Smooth muscle cell (in vitro differentiated cells): ENCODE measurements around the gene RANBP3. TPM values are rescaled to one million over a fixed set of nuclear protein-coding genes. Genes with fewer than 3 reads are reported as not detected.

ENCODE experiments used
- DNase-seq: peaks from one replicate; lab custom pipeline; 2025; ENCODE audit not compliant: unreplicated experiment; lab: John Stamatoyannopoulos, UW
- H2AFZ ChIP-seq: fragments of 200-600 bp; sonication (generic); 2 replicates; pipeline ENCODE4 v1.6.0; 2016; ENCODE audit warnings: antibody characterized with exemption, low read depth, mild to moderate bottlenecking
- H3F3A ChIP-seq: fragments of 200-600 bp; sonication (generic); 2 replicates; pipeline ENCODE4 v1.6.0; 2017; ENCODE audit warnings: antibody characterized with exemption, low read depth
- H3K27ac ChIP-seq: fragments of 200-600 bp; sonication (generic); 2 replicates; pipeline ENCODE4 v1.5.1; 2016; ENCODE audit warnings: low read depth, mild to moderate bottlenecking
- H3K27me3 ChIP-seq: fragments of 200-600 bp; sonication (generic); 2 replicates; pipeline ENCODE4 v1.6.1; 2016; ENCODE audit warnings: low read depth, mild to moderate bottlenecking
- H3K36me3 ChIP-seq: fragments of 200-600 bp; sonication (generic); 2 replicates; pipeline ENCODE4 v1.5.1; 2016; ENCODE audit warnings: low read depth
- H3K4me1 ChIP-seq: fragments of 200-600 bp; sonication (generic); 2 replicates; pipeline ENCODE4 v1.5.1; 2016; ENCODE audit warnings: low read depth
- H3K4me2 ChIP-seq: fragments of 200-600 bp; sonication (generic); 2 replicates; pipeline ENCODE4 v1.6.0; 2016; ENCODE audit warnings: mild to moderate bottlenecking
- H3K4me3 ChIP-seq: fragments of 200-600 bp; sonication (generic); 2 replicates; pipeline ENCODE4 v1.5.1; 2016; ENCODE audit warnings: mild to moderate bottlenecking
- H3K79me2 ChIP-seq: fragments of 200-600 bp; sonication (generic); 2 replicates; pipeline ENCODE4 v1.6.0; 2016; ENCODE audit warnings: low read depth, mild to moderate bottlenecking
- H3K9ac ChIP-seq: fragments of 200-600 bp; sonication (generic); 2 replicates; pipeline ENCODE4 v1.6.0; 2016; ENCODE audit warnings: low read depth
- H3K9me3 ChIP-seq: fragments of 200-600 bp; sonication (generic); replicated peaks from 2 replicates; pipeline ENCODE4 v1.5.1; 2016; ENCODE audit warnings: low read depth
- H4K20me1 ChIP-seq: fragments of 200-600 bp; sonication (generic); 2 replicates; pipeline ENCODE4 v1.6.0; 2016; ENCODE audit warnings: low read depth
- WGBS: methylation state at CpG from one replicate; pipeline ENCODE4 v1.1.7; 2016; ENCODE audit warnings: low lambda C conversion rate; 5-methylcytosine and 5-hydroxymethylcytosine counted together
- polyA plus RNA-seq: library from polyadenylated mRNA; unstranded; fragments of >200 nt; fragmentation: Nextera tagmentation; extraction: Ambion mirVana; gene quantifications from 2 replicates; pipeline ENCODE4 v1.2.1, GENCODE V29; 2016
- total RNA-seq: library from RNA; depleted of rRNA; stranded (reverse); fragments of >200 nt; gene quantifications from 2 replicates; pipeline ENCODE4 v1.2.3, GENCODE V29; 2014
- TF ChIP-seq, protein P1 (sequence below): fragments of 200-600 bp; sonication (generic); IDR thresholded peaks from 2 replicates; pipeline ENCODE4 v1.5.1; 2017; ENCODE audit warnings: borderline replicate concordance, mild to moderate bottlenecking, antibody characterized with exemption; ENCODE audit not compliant: insufficient read depth, poor library complexity, severe bottlenecking

Gene RANBP3
- total and polyA plus RNA-seq, 2 experiments from 2014 or later: 13.4 to 65.8 TPM

GRCh38 chr19:6021878-6022569 lies 44.1 kb upstream of the RANBP3 start:
- peaks cover 6% of the 10 kb centered on the region for H3K4me1 ChIP-seq
- H3K9ac ChIP-seq: no peak overlapping the region
- no peak overlapping the region for H2AFZ ChIP-seq
- peak overlapping the region; percentile 70 for H3K4me2 ChIP-seq
- 44% methylated on average over 26 of the region's 29 CpGs for WGBS
- H3K79me2 ChIP-seq: no peaks in the 10 kb centered on the region
- peaks cover under 1% of the 10 kb centered on the region for H3K27me3 ChIP-seq
- TF ChIP-seq, protein P1, sequence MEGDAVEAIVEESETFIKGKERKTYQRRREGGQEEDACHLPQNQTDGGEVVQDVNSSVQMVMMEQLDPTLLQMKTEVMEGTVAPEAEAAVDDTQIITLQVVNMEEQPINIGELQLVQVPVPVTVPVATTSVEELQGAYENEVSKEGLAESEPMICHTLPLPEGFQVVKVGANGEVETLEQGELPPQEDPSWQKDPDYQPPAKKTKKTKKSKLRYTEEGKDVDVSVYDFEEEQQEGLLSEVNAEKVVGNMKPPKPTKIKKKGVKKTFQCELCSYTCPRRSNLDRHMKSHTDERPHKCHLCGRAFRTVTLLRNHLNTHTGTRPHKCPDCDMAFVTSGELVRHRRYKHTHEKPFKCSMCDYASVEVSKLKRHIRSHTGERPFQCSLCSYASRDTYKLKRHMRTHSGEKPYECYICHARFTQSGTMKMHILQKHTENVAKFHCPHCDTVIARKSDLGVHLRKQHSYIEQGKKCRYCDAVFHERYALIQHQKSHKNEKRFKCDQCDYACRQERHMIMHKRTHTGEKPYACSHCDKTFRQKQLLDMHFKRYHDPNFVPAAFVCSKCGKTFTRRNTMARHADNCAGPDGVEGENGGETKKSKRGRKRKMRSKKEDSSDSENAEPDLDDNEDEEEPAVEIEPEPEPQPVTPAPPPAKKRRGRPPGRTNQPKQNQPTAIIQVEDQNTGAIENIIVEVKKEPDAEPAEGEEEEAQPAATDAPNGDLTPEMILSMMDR: peak; percentile 80
- H3K4me3 ChIP-seq: no peak overlapping the region
- no peaks in the 10 kb centered on the region for H3F3A ChIP-seq
- no peaks in the 10 kb centered on the region for H4K20me1 ChIP-seq
- DNase-seq: peak; percentile 39
- no peak overlapping the region for H3K27ac ChIP-seq
- no peaks in the 10 kb centered on the region for H3K9me3 ChIP-seq
- no peaks in the 10 kb centered on the region for H3K36me3 ChIP-seq

GRCh38 chr19:6020972-6021805 lies 43.2 kb upstream of the RANBP3 start:
- H3K4me2 ChIP-seq: no peak overlapping the region
- no peaks in the 10 kb centered on the region for H4K20me1 ChIP-seq
- no peak overlapping the region for H3K4me3 ChIP-seq
- TF ChIP-seq, protein P1: no peak
- H3K27me3 ChIP-seq: peaks cover 7% of the 10 kb centered on the region
- DNase-seq: no peak
- H3K79me2 ChIP-seq: no peaks in the 10 kb centered on the region
- H3K27ac ChIP-seq: no peak overlapping the region
- no peak overlapping the region for H2AFZ ChIP-seq
- no peaks in the 10 kb centered on the region for H3K9me3 ChIP-seq
- H3K4me1 ChIP-seq: peaks cover 6% of the 10 kb centered on the region
- H3K36me3 ChIP-seq: no peaks in the 10 kb centered on the region
- 92% methylated on average over 22 of the region's 22 CpGs for WGBS
- no peaks in the 10 kb centered on the region for H3F3A ChIP-seq
- H3K9ac ChIP-seq: no peak overlapping the region

GRCh38 chr19:6020166-6020882 lies 42.4 kb upstream of the RANBP3 start:
- Histone ChIP-seq H2AFZ (no peak overlapping the region), H3K4me3 (no peak overlapping the region), H3K27ac (no peak overlapping the region), H3K9me3 (no peaks in the 10 kb centered on the region), H3F3A (no peaks in the 10 kb centered on the region), H3K9ac (no peak overlapping the region), H3K36me3 (no peaks in the 10 kb centered on the region), H3K4me2 (no peak overlapping the region), H4K20me1 (no peaks in the 10 kb centered on the region), H3K4me1 (peaks cover 6% of the 10 kb centered on the region), H3K79me2 (no peaks in the 10 kb centered on the region), H3K27me3 (peaks cover 7% of the 10 kb centered on the region)
- TF ChIP-seq, protein P1: no peak
- no peak for DNase-seq
- 68% methylated on average over 20 of the region's 20 CpGs for WGBS
